Neural progenitor cell (in vitro differentiated cells): ENCODE data around the gene SMAD6. TPM values are rescaled to one million over a fixed set of nuclear protein-coding genes. Genes with fewer than 3 reads are reported as not detected.

Source experiments
- DNase-seq: peaks from one replicate; pipeline ENCODE4 v3.0.0-alpha.2; 2016; ENCODE audit warnings: low spot score
- H2AFZ ChIP-seq: fragments of 200-600 bp; sonication (generic); replicated peaks from 2 replicates; pipeline ENCODE4 v1.6.1; 2016; ENCODE audit warnings: antibody characterized with exemption
- H3F3A ChIP-seq: fragments of 200-600 bp; sonication (generic); 2 replicates; pipeline ENCODE4 v1.6.1; 2016; ENCODE audit warnings: antibody characterized with exemption, low read depth
- H3K27ac ChIP-seq: fragments of 200-600 bp; sonication (generic); 2 replicates; pipeline ENCODE4 v1.5.1; 2016; ENCODE audit warnings: mild to moderate bottlenecking
- H3K27me3 ChIP-seq: fragments of 200-600 bp; sonication (generic); 2 replicates; pipeline ENCODE4 v1.6.1; 2016; ENCODE audit warnings: mild to moderate bottlenecking, moderate library complexity
- H3K36me3 ChIP-seq: fragments of 200-600 bp; sonication (generic); 2 replicates; pipeline ENCODE4 v1.5.1; 2016
- H3K4me1 ChIP-seq: fragments of 200-600 bp; sonication (generic); 2 replicates; pipeline ENCODE4 v1.6.1; 2016; ENCODE audit warnings: mixed run types
- H3K4me2 ChIP-seq: fragments of 200-600 bp; sonication (generic); 2 replicates; pipeline ENCODE4 v1.6.1; 2016
- H3K4me3 ChIP-seq: fragments of 200-600 bp; sonication (generic); 2 replicates; pipeline ENCODE4 v1.5.1; 2016
- H3K79me2 ChIP-seq: fragments of 200-600 bp; sonication (generic); 2 replicates; pipeline ENCODE4 v1.6.1; 2016; ENCODE audit warnings: low read depth
- H3K9ac ChIP-seq: fragments of 200-600 bp; sonication (generic); 2 replicates; pipeline ENCODE4 v1.6.1; 2016
- H3K9me3 ChIP-seq: fragments of 200-600 bp; sonication (generic); 2 replicates; pipeline ENCODE4 v1.5.1; 2016; ENCODE audit warnings: low read depth
- H4K20me1 ChIP-seq: fragments of 200-600 bp; sonication (generic); 2 replicates; pipeline ENCODE4 v1.6.1; 2016; ENCODE audit warnings: low read depth
- H3K27ac Mint-ChIP-seq: 3 replicates; pipeline ENCODE4 v1.8.0; 2021; ENCODE audit warnings: mixed read lengths
- H3K27me3 Mint-ChIP-seq: 2 replicates; pipeline ENCODE4 v1.8.0; 2022; ENCODE audit warnings: low read depth, mild to moderate bottlenecking, inconsistent platforms, moderate library complexity, mixed read lengths; ENCODE audit not compliant: insufficient read depth
- H3K36me3 Mint-ChIP-seq: 3 replicates; pipeline ENCODE4 v1.8.0; 2021; ENCODE audit warnings: mixed read lengths
- H3K4me1 Mint-ChIP-seq: 3 replicates; pipeline ENCODE4 v1.8.0; 2021; ENCODE audit warnings: mixed read lengths
- H3K4me3 Mint-ChIP-seq: 3 replicates; pipeline ENCODE4 v1.8.0; 2021; ENCODE audit warnings: mild to moderate bottlenecking, moderate library complexity, mixed read lengths
- H3K9me3 Mint-ChIP-seq: 3 replicates; pipeline ENCODE4 v1.8.0; 2020; ENCODE audit warnings: mixed read lengths
- CTCF ChIP-seq: fragments of 200-600 bp; sonication (generic); IDR thresholded peaks from 2 replicates; pipeline ENCODE4 v1.5.1; 2017; ENCODE audit warnings: antibody characterized with exemption, mild to moderate bottlenecking
- EZH2 ChIP-seq: fragments of 200-600 bp; sonication (generic); IDR thresholded peaks from 2 replicates; pipeline ENCODE4 v1.6.1; 2017; ENCODE audit warnings: antibody characterized with exemption, mild to moderate bottlenecking, moderate library complexity
- EZH2phosphoT487 ChIP-seq: fragments of 200-600 bp; sonication (generic); IDR thresholded peaks from 2 replicates; pipeline ENCODE4 v1.6.1; 2017; ENCODE audit warnings: antibody characterized with exemption
- total RNA-seq: library from RNA; depleted of rRNA; stranded (reverse); fragments of >200 nt; gene quantifications from 2 replicates; pipeline ENCODE4 v1.2.3, GENCODE V29; 2015; ENCODE audit warnings: low replicate concordance

SMAD6 gene
- total RNA-seq, 1 donor from 2014 or later = 3.4 TPM

- no peak overlapping the region for H3K27ac Mint-ChIP-seq
Observed at GRCh38 chr15:66784174-66784573, 82.1 kb downstream of the SMAD6 start.

GRCh38 chr15:66785637-66786036, 83.6 kb downstream of the SMAD6 start:
- Mint-ChIP-seq H3K27ac (no peak overlapping the region), H3K9me3 (no peaks in the 10 kb centered on the region), H3K4me1 (peaks cover 8% of the 10 kb centered on the region), H3K27me3 (peaks cover 4% of the 10 kb centered on the region), H3K36me3 (peaks cover 6% of the 10 kb centered on the region), H3K4me3 (no peak overlapping the region)
- no peak overlapping the region for H3K4me2 ChIP-seq
- H3K9me3 ChIP-seq = no peaks in the 10 kb centered on the region
- H3K79me2 ChIP-seq = no peaks in the 10 kb centered on the region
- H3K27ac ChIP-seq = no peak overlapping the region
- H3K4me3 ChIP-seq = no peak overlapping the region
- no peaks in the 10 kb centered on the region for H3K4me1 ChIP-seq
- DNase-seq = no peak
- TF ChIP-seq EZH2phosphoT487 (no peak), CTCF (no peak), EZH2 (no peak)
- no peak overlapping the region for H3K9ac ChIP-seq
- no peaks in the 10 kb centered on the region for H3K27me3 ChIP-seq
- no peaks in the 10 kb centered on the region for H4K20me1 ChIP-seq
- no peaks in the 10 kb centered on the region for H3F3A ChIP-seq
- H2AFZ ChIP-seq = no peak overlapping the region
- no peaks in the 10 kb centered on the region for H3K36me3 ChIP-seq

More at GRCh38 chr15:66784174-66784573, 82.1 kb downstream of the SMAD6 start:
- Histone ChIP-seq H3K79me2 (no peaks in the 10 kb centered on the region), H3K36me3 (no peaks in the 10 kb centered on the region), H3K4me3 (no peak overlapping the region), H3K9ac (no peak overlapping the region), H2AFZ (no peak overlapping the region), H3K4me1 (peaks cover 9% of the 10 kb centered on the region), H3K4me2 (no peak overlapping the region), H3F3A (no peaks in the 10 kb centered on the region), H4K20me1 (no peaks in the 10 kb centered on the region), H3K27ac (no peak overlapping the region), H3K9me3 (no peaks in the 10 kb centered on the region), H3K27me3 (no peaks in the 10 kb centered on the region)
- peaks cover 23% of the 10 kb centered on the region for H3K4me1 Mint-ChIP-seq
- no peak overlapping the region for H3K4me3 Mint-ChIP-seq
- TF ChIP-seq EZH2phosphoT487 = no peak
- no peak for TF ChIP-seq EZH2
- TF ChIP-seq CTCF = no peak
- peaks cover 6% of the 10 kb centered on the region for H3K36me3 Mint-ChIP-seq
- DNase-seq = no peak
- H3K9me3 Mint-ChIP-seq = no peaks in the 10 kb centered on the region
- peaks cover 4% of the 10 kb centered on the region for H3K27me3 Mint-ChIP-seq

- H4K20me1 ChIP-seq = no peaks in the 10 kb centered on the region
- no peak for DNase-seq
- no peaks in the 10 kb centered on the region for H3K79me2 ChIP-seq
- no peak overlapping the region for H3K4me3 ChIP-seq
- Mint-ChIP-seq H3K27ac (no peak overlapping the region), H3K9me3 (no peaks in the 10 kb centered on the region), H3K27me3 (peaks cover 4% of the 10 kb centered on the region), H3K4me3 (no peak overlapping the region), H3K4me1 (peaks cover 7% of the 10 kb centered on the region), H3K36me3 (peaks cover 6% of the 10 kb centered on the region)
- H3K9ac ChIP-seq = no peak overlapping the region
- no peaks in the 10 kb centered on the region for H3K9me3 ChIP-seq
- no peaks in the 10 kb centered on the region for H3F3A ChIP-seq
- H3K36me3 ChIP-seq = no peaks in the 10 kb centered on the region
- TF ChIP-seq CTCF (no peak), EZH2 (no peak), EZH2phosphoT487 (no peak)
- H3K27ac ChIP-seq = no peak overlapping the region
- H3K27me3 ChIP-seq = no peaks in the 10 kb centered on the region
- H3K4me1 ChIP-seq = no peaks in the 10 kb centered on the region
- no peak overlapping the region for H3K4me2 ChIP-seq
- no peak overlapping the region for H2AFZ ChIP-seq
Observed at GRCh38 chr15:66786222-66786621, 84.2 kb downstream of the SMAD6 start.
